ENCODE results near the gene PRDM10.
"Not testable (repeated sequence)": the region's sequence is repeated elsewhere in the genome, so short reads cannot be mapped to it uniquely, and the experiment has no call there.

PRDM10 gene

GRCh38 chr11:129973809-129974208 is 28.8 kb downstream of the PRDM10 start:
- DNase-seq: no peak

DNA sequence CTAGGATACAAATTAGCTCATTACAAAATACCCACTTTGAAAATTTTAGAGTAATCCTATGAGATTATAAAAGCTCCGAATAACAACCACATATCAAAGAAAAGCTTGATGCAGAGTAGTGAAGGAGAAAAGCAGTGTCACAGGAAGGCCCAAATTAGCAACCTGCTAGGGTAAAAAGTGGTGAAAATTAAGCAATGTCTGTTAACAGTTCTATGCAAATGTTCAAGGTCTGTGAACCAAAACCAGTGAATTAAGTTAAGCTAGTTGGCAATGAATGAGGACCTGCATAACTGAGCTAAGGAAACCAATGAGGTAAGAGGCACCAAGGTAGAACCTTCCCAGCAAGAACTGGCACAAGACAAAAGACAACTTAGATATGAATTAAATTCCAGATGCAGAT is 29.6 kb downstream of the PRDM10 start:
- no peak for DNase-seq

- DNase-seq: no peak
Observed at GRCh38 chr11:129972611-129973010, 30.0 kb downstream of the PRDM10 start.

DNA sequence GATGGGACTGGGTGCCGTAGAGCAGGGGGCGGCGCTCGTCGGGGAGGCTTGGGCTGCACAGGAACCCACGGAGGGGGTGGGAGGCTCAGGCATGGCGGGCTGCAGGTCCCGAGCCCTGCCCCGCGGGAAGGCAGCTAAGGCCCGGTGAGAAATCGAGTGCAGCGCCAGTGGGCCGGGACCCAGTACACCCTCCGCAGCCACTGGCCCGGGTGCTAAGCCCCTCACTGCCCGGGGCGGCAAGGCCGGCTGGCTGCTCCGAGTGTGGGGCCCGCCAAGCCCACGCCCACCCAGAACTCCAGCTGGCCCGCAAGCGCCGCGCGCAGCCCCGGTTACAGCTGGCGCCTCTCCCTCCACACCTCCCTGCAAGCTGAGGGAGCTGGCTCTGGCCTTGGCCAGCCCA is 30.8 kb downstream of the PRDM10 start:
- DNase-seq: not testable (repeated sequence)

DNA sequence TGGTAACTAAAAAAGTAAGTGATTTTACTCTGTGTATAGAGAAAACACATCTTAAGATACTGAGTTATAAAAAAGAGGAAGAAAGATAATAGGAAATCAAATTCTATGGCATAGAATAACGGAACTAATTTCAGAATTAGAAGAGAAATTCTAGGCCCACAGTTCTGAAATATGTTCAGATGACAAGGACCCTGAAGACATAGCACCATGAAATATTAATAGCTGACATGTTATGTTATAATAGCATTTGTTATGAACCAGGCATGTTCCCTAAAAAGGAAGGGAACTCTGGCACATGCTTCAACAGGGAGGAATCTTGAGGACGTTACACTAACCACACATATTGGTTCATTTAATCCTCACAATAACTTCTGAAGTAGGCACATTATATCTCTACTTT is 32.7 kb downstream of the PRDM10 start:
- no peak for DNase-seq

DNA sequence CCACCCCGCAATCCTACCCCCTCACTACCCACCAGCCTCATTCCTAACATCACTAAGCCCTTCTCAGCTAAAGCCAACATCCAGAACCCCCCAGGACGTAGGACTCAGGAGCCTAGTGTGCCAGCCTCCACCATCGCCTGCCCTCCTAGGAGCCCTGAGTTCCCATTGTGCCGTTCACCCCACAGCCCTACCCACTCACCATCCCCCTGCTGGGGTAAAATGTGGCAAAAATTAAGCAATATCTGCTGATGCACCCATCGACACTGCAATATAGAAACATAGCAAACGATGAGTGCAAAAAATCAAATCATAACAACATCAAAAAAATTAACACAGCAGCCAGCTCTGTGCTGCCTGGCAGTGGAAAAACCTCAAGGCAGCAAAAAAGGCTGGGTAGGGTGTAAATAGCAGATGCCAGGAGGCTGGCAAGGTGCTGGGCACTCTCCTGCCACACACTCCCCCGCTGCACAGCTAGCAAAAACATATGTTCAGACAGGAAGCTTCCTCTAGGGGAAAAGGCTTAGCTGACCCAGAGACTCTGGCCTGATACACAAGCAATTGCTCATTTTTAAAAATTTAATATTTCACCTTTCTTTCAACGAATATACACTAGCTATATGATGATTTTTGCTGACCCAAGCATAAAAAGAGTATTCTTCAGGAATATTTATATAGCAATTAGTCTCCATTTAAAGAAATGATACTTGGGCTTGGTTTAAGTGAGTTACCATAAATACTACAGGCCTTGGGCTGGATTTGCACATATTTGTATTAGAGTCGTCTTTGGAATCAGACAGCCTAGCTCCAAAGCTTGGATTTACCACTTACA is 33.8 kb downstream of the PRDM10 start:
- no peak for DNase-seq

GRCh38 chr11:129967996-129968395 is 34.6 kb downstream of the PRDM10 start:
- DNase-seq: no peak

GRCh38 chr11:129965248-129965647 is 37.4 kb downstream of the PRDM10 start:
- no peak for DNase-seq

DNA sequence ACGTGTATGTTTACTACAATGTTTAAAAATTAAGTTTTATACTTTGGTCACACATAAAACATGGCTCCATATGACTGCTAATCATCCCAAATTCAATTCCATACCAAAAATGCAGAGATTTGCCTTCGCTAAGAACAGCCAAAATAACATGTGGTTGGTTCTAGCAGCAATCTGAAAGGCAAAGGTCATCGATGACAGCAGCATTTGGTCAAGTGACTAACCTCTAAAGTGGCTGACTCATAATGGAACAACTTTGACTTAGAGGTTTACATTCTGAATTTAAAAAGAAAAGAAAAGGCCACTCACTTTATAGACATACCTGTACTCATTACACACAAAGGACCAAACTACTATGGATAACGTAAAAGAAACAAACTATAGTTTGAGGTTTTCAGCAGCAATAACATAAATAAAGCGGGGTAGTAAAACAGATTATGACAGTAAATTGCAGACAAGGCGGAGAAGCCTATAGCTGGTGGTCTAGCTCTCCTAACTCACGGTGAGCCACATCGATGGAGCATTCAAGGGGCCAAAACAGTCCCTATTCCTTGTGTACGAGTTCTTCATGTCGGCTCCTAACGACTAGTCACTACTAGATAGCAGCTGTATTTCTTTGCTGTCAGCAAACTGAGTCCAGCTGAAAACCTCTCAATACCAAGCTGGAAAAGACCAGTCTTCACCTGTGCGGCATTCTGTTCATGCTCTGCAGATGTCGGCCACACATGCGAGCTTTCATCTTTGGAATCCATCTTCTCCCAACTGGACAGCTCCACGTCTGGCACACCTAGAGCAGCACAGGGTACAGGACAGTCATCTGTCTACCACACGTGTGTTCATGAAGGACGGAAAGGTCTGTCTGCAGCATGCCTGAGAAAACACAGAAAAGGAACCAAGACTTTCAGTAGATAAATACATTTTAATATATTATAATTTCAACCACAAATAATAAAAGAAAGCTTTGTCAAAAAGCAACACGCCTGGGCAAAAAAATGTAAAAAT is 42.1 kb downstream of the PRDM10 start:
- no peak for DNase-seq

DNA sequence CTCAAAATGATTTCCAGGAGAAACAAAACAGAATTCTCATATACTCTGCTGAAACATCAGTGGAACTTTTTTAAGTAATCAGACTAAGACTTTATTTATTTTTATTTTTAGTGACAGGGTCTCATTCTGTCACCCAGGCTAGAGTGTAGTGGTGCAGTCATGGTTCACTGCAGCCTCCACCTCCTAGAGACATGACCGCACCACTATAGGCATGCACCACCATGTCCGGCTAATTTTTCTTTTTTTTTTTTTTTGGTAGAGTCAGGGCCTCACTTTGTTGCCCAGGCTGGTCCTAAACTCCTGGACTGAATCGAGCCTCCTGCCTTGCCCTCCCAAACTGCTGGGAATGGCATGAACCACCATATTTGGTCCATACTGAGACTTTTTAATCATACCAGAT is 42.9 kb downstream of the PRDM10 start:
- DNase-seq: no peak

DNA sequence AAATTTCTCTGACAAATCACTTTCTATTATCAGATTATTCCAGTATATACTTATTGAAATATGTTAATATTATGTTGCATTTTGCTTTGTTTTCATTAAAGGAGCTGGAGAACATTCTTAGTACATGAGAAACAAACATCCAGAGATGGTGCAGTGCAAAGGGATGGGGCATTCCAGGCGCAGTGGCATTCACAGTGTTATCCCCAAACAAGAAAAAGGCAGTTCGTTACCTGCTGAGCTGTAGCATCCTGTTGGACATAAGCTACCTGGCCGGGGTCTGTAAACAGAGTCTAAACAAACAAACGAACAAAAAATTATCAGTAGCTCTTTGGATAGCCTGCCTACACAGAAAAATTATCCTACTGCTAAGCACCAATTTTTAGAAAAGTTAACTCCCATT is 47.4 kb downstream of the PRDM10 start:
- no peak for DNase-seq

- DNase-seq: not testable (repeated sequence)
Observed at GRCh38 chr11:129954703-129955102, 47.9 kb downstream of the PRDM10 start.

GRCh38 chr11:129951866-129952262 is 50.8 kb downstream of the PRDM10 start:
- no peak for DNase-seq

- DNase-seq: no peak
Observed at GRCh38 chr11:129951201-129951865, 51.3 kb downstream of the PRDM10 start.

DNA sequence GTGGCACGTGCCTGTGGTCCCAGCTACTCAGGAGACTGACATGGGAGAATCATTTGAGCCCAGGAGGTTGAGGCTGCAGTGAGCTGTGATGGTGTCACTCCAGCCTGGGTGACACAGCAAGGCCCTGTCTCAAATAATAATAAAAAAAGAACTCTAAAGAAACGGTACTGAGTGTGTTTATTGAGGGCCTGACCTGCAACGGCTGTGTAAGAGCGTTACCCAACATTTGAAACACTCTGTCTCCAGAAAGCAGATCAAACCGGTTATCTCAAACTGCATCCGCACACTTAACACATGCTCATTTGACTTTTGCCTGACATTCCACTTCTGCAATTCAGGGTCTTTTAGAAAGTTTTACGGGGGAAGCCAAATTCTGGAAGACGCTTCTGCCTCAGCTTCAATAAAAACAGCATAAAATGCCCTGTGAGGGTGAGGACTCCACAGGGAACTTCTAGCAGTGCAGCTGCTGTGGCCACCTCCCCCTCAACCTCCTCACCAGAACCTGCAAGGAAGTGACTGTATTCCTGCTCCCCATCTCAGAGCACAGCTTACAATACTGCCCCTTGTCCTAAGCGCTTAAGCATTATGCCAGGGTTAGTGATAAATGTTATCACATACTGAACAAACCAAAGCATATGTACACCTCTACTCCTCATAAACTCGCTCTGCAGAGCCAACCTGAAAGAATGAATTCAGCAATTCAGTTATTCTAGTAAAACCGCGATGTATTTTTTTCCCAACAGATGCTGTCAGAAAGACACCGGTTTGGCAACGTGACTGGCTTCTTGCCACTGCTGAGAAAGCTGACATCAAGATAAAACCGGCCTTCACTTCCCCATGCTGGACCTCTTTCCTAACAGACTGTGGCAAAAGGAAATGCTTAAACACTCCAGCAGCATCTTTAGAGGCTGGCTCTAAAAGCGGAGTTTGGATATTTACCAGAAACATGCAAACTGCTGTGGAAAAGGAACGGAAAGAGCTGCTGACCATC is 52.2 kb downstream of the PRDM10 start:
- no peak for DNase-seq

GRCh38 chr11:129948926-129949466 is 53.6 kb downstream of the PRDM10 start:
- no peak for DNase-seq

DNA sequence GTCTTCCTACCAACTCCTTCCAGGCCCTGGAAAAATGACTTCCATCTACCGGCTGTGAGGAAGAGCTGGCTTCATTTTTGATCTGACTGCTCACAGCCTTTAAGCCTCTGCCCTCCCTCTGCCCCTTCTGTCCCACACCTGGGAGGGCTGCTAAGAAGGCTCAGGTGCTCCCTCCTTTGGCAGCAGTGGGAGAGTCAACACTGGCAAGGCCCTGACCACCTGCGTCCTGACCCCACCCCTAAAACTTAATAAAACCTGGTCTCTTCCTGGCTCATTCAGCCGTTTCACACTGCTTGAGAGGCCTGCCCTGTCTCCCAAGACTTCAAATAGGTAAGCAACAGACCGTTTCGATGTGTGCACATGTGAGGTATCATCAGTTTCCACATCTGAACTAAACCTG is 55.2 kb downstream of the PRDM10 start:
- DNase-seq: no peak

DNA sequence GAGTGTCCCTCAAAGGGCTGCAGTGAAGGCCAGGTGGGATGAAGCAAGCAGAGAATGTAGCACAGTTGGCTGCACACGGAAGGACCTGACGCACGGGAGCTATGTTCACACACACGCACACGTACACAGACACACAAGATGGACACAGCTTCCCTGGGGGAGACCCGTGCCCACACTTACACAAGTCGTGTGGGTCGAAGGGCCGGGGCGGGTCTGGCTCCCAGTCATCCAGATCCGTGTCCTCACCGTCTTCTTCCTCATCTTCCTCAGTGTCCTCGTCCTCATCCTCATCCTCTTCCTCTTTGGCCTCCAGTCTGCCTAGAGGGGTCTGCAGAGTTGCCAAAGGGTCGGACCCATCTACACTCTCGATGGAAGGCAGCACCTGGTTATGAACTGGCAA is 55.7 kb downstream of the PRDM10 start:
- DNase-seq: no peak

- DNase-seq: no peak
Observed at GRCh38 chr11:129946256-129946655, 56.4 kb downstream of the PRDM10 start.

DNA sequence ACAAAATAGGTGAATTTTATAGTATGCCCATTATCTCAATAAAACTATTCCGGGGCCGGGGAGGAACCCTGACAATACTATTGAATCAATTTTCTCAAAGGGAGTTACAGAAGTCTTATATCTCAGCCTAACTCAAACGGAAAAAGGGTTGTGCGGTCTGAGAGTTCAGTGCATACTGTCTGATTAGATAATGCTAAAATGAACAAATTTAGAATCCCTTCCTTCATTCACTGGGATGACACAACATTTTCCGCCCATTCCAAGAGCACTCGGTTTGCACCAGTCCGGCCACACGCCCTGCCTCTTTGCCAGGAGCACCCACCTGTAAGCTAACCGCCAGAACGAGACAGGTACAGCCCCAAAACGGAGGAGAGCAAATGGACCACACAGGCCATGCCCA is 57.3 kb downstream of the PRDM10 start:
- DNase-seq: no peak

DNA sequence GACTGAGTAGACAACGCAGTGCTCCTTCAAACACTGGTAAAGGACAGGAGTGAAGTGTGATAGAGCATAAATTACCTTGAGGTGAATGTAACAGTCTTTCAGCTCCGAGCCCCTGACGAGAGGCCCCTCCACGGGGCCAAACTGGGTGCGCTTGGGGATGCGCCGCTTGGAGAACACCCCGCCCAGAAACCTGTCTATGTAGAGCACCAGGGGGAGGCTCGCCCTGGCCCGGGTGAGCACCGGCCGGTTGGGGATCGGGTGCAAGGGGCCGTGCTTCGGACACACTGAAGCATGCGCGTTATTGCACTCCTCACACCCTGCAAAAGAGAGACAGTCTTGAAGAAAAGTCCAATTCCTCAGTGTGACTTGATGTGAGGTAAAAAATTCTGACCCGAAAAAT is 57.9 kb downstream of the PRDM10 start:
- no peak for DNase-seq

DNA sequence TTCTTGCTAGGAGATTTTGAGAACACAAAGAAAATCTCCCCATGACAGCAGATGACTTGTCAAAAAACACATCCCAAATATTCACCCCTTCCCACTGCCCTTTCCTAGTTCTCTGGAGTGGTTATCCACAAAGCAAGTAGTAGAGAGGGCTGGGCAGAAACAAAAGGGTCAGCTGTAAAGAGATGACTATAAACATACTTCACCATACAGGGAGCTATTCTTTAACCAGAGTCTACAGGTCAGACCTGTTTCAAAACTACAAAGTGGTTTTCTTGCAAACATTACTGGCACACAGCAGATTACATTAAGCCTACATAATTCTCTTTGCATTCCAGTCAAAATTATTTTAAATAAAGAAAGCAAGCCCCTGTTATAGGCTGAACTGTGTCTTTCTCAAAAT is 59.6 kb downstream of the PRDM10 start:
- no peak for DNase-seq
